Sigmoid colon (tissue), 7 donors: ENCODE measurements around the gene QRFP. TPM values are rescaled to one million over a fixed set of nuclear protein-coding genes. Genes with fewer than 3 reads are reported as not detected.

Source experiments
- DNase-seq: peaks from one replicate; pipeline ENCODE4 v3.0.0-alpha.2; 2019
- H3K27ac ChIP-seq, 4 donors: fragments of 200-600 bp; sonication (generic); one replicate each; pipeline ENCODE4 v1.5.1; 2016 to 2019; ENCODE audit warnings: mild to moderate bottlenecking in 1 of 4
- H3K27me3 ChIP-seq, 3 donors: fragments of 200-600 bp; sonication (generic); one replicate each; pipeline ENCODE4 v1.5.1; 2019; ENCODE audit warnings: mild to moderate bottlenecking in 1 of 3
- H3K36me3 ChIP-seq, 4 donors: fragments of 200-600 bp; sonication (generic); one replicate each; pipeline ENCODE4 v1.5.1; 2016 to 2019
- H3K4me1 ChIP-seq, 4 donors: fragments of 200-600 bp; sonication (generic); one replicate each; pipeline ENCODE4 v1.5.1; 2017 to 2019
- H3K4me3 ChIP-seq, 4 donors: fragments of 200-600 bp; sonication (generic); one replicate each; pipeline ENCODE4 v1.5.1; 2017 to 2019; ENCODE audit warnings: mild to moderate bottlenecking in 2 of 4, moderate library complexity in 1 of 4
- H3K9me3 ChIP-seq, 4 donors: fragments of 200-600 bp in 3 of 4; sonication (generic) in 3 of 4; one replicate each; pipeline versions ENCODE4 v1.5.1 to v1.6.1; 2013 to 2019
- EP300 ChIP-seq, 4 donors: sonication (generic); formaldehyde crosslinking; IDR thresholded peaks; one replicate each; pipeline ENCODE4 v1.6.1; 2017; ENCODE audit warnings: antibody characterized with exemption in 4 of 4
- POLR2A ChIP-seq, 2 donors: fragments of 450-650 bp; IDR thresholded peaks; one replicate each; pipeline ENCODE4 v1.6.1; 2016; ENCODE audit warnings: antibody characterized with exemption in 2 of 2, mild to moderate bottlenecking in 2 of 2, moderate library complexity in 2 of 2
- POLR2AphosphoS5 ChIP-seq, 4 donors: sonication (generic); formaldehyde crosslinking; IDR thresholded peaks; one replicate each; pipeline ENCODE4 v1.6.1; 2017; ENCODE audit warnings: antibody characterized with exemption in 4 of 4
- WGBS, 2 donors: extraction: QIAGEN DNeasy Blood & Tissue Kit; methylation state at CpG; one replicate each; pipeline ENCODE4 v1.1.7; 2013; 5-methylcytosine and 5-hydroxymethylcytosine counted together
- intact Hi-C: fragments of 100-400 bp; cut with DNase I; formaldehyde crosslinking; loops from one replicate; pipeline ENCODE4 v1.15.1; 2023
- polyA plus RNA-seq, 3 donors: library from polyadenylated mRNA; stranded (reverse); fragments of 200-250 nt; gene quantifications; one replicate each; pipeline ENCODE4 v1.2.3, GENCODE V29; 2013
- total RNA-seq, 4 donors: library from RNA; depleted of rRNA; stranded (reverse); fragments of >200 nt; gene quantifications; one replicate each; pipeline ENCODE4 v1.1.0, GENCODE V29; 2016
- TF ChIP-seq, protein P1 (sequence below), 4 experiments: fragments of 450-650 bp in 3 of 4; fragments of 200-600 bp in 1 of 4; IDR thresholded peaks; one replicate each; pipeline ENCODE4 v1.5.1; 2016 to 2019; ENCODE audit warnings: antibody characterized with exemption in 4 of 4, mild to moderate bottlenecking in 3 of 4, moderate library complexity in 2 of 4
- donor health status: healthy with polysubstance abuse.
- donor health status: Bipolar disorder and iron deficiency.
- donor health status: healthy.

The QRFP gene
- total and polyA plus RNA-seq, 7 donors = 0.20 TPM; not detected in 6

DNA sequence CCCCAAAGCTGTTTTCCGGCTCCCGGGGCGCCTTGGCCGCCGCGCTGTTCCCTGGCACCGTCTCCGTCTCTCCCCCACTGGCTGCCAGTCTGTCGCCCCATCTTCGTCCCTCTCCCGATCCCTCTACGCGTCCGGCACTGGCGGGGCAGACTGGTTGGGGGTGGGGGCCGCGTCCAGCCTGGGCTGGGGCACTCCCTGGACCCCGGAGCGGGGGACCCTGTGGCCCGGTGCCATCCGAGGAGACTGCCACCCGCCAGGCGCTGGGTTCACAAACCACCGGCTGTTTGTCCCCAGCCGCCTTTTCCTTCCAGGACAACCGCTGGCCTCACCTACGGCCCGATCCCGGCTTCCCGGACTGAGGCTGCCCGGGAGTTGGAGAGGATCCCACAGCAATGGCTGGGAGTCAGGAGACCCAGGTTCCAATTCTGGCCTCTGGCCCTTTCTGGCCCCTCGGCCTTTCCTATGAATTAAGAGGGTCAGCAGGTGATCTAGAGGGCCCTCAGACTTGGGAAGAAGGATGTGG, 43.5 kb upstream of the QRFP start:
- Histone ChIP-seq H3K27me3 (peaks cover 33 to 71% (median 67%) of the 10 kb centered on the region in 3 donors), H3K27ac (no peak overlapping the region), H3K4me1 (peaks cover 0 to 42% (median 29%) of the 10 kb centered on the region in 4 donors), H3K4me3 (peak overlapping the region in 3 of 4 donors; percentile 33 to 53 (median 51)), H3K36me3 (no peaks in the 10 kb centered on the region), H3K9me3 (no peaks in the 10 kb centered on the region)
- intact Hi-C loops = loop anchor here (5.0 kb wide), 1 partner anchor 73 kb away; no protein-coding TSS in a partner anchor
- TF ChIP-seq, protein P1, sequence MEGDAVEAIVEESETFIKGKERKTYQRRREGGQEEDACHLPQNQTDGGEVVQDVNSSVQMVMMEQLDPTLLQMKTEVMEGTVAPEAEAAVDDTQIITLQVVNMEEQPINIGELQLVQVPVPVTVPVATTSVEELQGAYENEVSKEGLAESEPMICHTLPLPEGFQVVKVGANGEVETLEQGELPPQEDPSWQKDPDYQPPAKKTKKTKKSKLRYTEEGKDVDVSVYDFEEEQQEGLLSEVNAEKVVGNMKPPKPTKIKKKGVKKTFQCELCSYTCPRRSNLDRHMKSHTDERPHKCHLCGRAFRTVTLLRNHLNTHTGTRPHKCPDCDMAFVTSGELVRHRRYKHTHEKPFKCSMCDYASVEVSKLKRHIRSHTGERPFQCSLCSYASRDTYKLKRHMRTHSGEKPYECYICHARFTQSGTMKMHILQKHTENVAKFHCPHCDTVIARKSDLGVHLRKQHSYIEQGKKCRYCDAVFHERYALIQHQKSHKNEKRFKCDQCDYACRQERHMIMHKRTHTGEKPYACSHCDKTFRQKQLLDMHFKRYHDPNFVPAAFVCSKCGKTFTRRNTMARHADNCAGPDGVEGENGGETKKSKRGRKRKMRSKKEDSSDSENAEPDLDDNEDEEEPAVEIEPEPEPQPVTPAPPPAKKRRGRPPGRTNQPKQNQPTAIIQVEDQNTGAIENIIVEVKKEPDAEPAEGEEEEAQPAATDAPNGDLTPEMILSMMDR (IDR thresholded peaks at IDR 0.05) = no peak
- TF ChIP-seq POLR2AphosphoS5 (IDR thresholded peaks at IDR 0.05) (no peak), EP300 (IDR thresholded peaks at IDR 0.05) (no peak), POLR2A (IDR thresholded peaks at IDR 0.05) (no peak)
- no peak for DNase-seq
- 2% methylated on average over 32 of the region's 32 CpGs for whole genome bisulfite sequencing, 2 donors

DNA sequence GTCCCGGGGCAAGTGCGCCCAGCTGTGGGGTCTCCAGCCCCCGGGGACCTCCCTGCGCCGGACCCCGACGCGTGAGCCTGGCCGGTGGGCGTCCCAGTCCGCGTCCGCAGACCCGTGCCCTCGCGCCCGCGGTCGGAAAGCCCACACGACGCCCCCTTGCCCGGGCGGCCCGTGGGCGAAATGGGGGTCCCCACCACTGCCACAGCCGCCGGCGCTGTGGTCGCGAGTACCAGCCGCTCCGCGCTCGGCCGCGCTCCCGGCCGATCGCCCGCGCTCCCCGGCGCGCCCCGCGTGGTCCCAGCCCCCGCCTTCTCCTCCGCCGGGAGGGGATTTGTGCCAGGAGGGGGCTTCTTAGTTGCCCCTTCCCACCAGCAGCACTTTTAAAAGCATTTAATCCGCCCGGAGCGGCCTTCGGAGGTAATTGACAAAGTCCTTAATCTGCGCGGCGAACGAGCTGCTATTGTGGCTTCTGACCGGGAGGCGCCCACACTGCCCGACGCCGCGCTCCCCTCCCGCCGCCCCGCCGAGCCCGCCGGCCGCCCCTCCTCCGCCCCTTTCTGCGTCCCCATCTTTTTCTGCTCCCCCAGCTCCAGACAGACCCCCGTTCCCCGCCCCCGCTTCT, 42.9 kb upstream of the QRFP start:
- H3K4me3 ChIP-seq = peak overlapping the region in 3 of 4 donors; percentile 33 to 53 (median 51)
- peaks cover 0 to 42% (median 29%) of the 10 kb centered on the region in 4 donors for H3K4me1 ChIP-seq
- no peaks in the 10 kb centered on the region for H3K36me3 ChIP-seq
- TF ChIP-seq, protein P1 (IDR thresholded peaks at IDR 0.05) = no peak
- TF ChIP-seq POLR2AphosphoS5 (IDR thresholded peaks at IDR 0.05) (no peak), EP300 (IDR thresholded peaks at IDR 0.05) (no peak), POLR2A (IDR thresholded peaks at IDR 0.05) (no peak)
- H3K27me3 ChIP-seq = peaks cover 33 to 76% (median 71%) of the 10 kb centered on the region in 3 donors
- H3K9me3 ChIP-seq = no peaks in the 10 kb centered on the region
- intact Hi-C loops = loop anchor here (5.0 kb wide), 2 partner anchors 72 to 172 kb away; no protein-coding TSS in a partner anchor
- WGBS, 2 donors = 1% methylated on average over 75 of the region's 75 CpGs
- no peak for DNase-seq
- no peak overlapping the region for H3K27ac ChIP-seq

DNA sequence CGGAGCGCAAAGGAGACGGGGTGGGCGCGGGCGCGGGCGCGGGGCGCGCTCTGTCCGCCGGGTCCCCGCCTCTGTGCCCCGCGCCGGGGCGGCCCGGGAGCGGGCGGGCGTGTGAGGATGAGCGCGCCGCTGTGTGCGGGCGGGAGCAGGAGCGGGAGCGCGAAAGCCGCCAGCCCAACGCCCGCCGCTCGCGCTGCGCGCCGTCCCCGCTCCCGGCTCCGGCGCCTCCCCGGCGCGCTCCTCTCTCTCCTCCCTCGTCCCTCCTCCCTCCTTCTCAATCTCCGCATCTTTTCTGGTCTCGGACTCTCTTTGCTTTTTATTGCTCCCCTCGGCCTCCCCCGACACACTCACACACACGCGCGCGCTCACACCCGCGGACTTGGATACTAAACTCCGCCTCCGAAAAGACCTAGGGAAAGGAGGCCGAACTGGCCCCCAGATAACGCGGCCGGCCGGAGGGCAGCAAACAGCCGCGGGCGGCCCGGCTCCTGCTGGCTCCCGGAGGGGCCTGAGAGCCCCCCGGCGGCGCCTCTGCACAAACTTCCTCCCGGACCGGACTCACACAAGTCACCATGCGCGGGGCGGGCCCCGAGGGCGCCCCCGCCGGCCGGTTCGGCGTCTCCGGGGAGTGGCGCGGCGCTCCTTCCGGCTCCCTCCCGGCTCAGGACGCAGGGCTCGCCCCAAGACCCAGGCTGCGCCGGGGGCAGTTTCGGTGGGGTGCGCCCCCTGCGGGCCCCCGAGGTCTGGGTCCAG, 42.2 kb upstream of the QRFP start, which contains the start of gene FIBCD1:
TSS of gene FIBCD1 (minus strand) at position 596 of the 753 bp plus-strand sequence. CDS start 640 bp downstream, outside the sequence.
- no peak for TF ChIP-seq POLR2A (IDR thresholded peaks at IDR 0.05)
- TF ChIP-seq POLR2AphosphoS5 (IDR thresholded peaks at IDR 0.05) = no peak
- TF ChIP-seq EP300 (IDR thresholded peaks at IDR 0.05) = no peak
- TF ChIP-seq, protein P1 (IDR thresholded peaks at IDR 0.05) = no peak
- Histone ChIP-seq H3K9me3 (no peaks in the 10 kb centered on the region), H3K36me3 (no peaks in the 10 kb centered on the region), H3K27me3 (peaks cover 33 to 83% (median 72%) of the 10 kb centered on the region in 3 donors), H3K4me1 (peaks cover 0 to 43% (median 29%) of the 10 kb centered on the region in 4 donors), H3K27ac (no peak within 1 kb of the TSS), H3K4me3 (peak within 1 kb of the TSS in 3 of 4 donors; percentile 33 to 53 (median 51))
- intact Hi-C loops = loop anchor here (5.0 kb wide), 1 partner anchor 172 kb away; no protein-coding TSS in a partner anchor
- no peak for DNase-seq
- 0 to 1% methylated on average over 98 of the region's 98 CpGs for WGBS, 2 donors

DNA sequence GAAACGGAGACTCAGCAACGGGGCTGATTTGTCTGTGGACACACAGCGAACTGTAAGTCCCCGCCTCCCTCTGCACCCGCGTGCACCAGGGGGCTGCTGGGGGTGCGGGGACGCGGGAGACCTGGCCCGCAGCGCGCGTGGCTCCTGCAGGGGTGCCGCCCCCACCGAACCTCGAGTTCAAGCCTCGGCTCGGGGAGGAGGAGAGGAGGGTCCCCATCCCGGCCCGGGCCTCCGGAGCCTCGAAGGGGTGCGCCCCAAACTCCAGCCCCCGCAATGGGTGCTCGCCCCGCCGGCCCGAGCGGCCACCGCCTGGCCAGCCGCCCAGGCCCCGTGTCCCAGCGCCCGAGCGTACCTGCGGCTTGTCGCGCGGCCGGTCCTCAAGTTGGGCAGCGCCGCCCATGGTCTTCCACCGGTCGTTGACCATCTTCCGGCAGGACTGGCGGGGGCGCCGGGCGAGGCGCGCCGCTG, 41.6 kb upstream of the QRFP start:
- Histone ChIP-seq H3K36me3 (no peaks in the 10 kb centered on the region), H3K9me3 (no peaks in the 10 kb centered on the region), H3K27me3 (peaks cover 33 to 89% (median 72%) of the 10 kb centered on the region in 3 donors), H3K4me3 (peak overlapping the region in 3 of 4 donors; percentile 33 to 53 (median 51)), H3K4me1 (peaks cover 0 to 49% (median 33%) of the 10 kb centered on the region in 4 donors), H3K27ac (no peak overlapping the region)
- no peak for DNase-seq
- intact Hi-C loops = loop anchor here (5.0 kb wide), 1 partner anchor 171 kb away; no protein-coding TSS in a partner anchor
- WGBS, 2 donors = 3% methylated on average over 52 of the region's 52 CpGs
- TF ChIP-seq EP300 (IDR thresholded peaks at IDR 0.05) (no peak), POLR2AphosphoS5 (IDR thresholded peaks at IDR 0.05) (no peak), POLR2A (IDR thresholded peaks at IDR 0.05) (no peak)
- TF ChIP-seq, protein P1 (IDR thresholded peaks at IDR 0.05) = no peak
